Smooth muscle cell of the brain vasculature (primary cell): ENCODE results near the gene LSM14A.
"Not testable (repeated sequence)": the region's sequence is repeated elsewhere in the genome, so short reads cannot be mapped to it uniquely, and the experiment has no call there.

Experiments used
- DNase-seq: peaks from one replicate; pipeline ENCODE4 v3.0.0-alpha.2; 2012; ENCODE audit warnings: low read depth, low spot score

The LSM14A gene

DNA sequence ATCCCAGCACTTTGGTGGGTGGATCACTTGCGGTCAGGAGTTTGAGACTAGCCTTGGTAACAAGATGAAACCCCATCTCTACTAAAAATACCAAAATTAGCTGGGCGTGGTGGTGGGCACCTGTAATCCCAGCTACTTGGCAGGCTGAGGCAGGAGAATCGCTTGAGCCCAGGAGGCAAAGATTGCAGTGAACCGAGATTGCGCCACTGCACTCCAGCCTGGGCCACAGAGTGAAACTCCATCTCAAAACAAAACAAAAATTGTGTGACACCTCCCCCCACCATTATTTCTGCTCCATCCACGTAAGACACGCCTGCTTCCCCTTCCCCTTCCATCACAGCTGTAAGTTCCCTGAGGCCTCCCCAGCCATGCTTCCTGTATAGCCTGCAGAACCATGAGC lies 13.3 kb upstream of the LSM14A start:
- not testable (repeated sequence) for DNase-seq

DNA sequence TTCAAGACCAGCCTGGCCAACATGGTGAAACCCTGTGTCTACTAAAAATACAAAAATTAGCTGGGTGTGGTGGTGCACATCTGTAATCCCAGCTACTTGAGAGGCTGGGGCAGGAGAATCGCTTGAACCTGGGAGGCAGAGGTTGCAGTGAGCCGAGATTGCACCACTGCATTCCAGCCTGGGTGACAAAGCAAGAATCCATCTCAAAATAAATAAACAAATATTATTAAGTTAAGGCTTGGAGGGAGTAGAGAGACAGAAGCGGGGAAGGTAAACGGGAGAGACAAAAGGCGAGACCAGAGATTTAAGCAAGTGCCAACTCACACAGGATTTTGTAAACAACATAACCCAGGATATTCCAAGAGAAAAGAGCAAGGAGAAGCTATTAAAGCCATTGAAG lies 12.8 kb upstream of the LSM14A start:
- DNase-seq = not testable (repeated sequence)

DNA sequence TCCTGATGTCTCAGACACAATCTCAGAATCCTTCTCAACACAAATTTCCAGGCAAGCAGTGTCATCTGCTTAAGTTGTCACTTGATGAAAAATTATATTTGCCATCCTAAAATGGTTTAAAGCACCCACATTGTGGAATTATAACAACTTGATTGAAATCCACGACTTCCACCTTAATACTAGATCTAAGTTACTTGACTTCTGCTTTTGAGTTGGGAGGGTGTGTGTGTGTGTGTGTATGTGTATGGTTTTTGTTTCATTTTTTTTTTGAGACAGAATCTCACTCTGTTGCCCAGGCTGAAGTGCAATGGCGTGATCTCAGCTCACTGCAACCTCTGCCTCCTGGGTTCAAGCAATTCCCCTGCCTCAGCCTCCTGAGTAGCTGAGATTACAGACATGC lies 10.4 kb upstream of the LSM14A start:
- not testable (repeated sequence) for DNase-seq

DNA sequence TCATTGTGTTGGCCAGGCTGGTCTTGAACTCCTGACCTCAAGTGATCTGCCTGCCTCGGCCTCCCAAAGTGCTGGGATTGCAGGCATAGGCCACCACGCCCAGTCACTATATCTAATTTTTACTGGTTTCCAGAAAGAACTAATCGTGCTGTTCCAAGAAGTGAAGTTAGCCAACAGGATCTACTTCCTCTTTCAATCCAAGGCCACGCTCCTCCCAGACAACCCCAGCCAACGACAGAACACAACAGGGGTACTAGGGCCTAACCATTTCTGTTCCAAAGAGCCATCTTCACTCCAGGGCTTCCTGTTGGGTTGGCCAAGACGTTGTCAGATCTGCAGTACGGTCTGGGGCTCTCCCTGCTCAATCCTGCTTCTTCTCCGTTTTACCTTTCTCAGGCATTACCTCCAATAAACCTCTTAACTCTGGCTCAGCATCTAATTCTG lies 7.0 kb upstream of the LSM14A start:
- no peak for DNase-seq

DNA sequence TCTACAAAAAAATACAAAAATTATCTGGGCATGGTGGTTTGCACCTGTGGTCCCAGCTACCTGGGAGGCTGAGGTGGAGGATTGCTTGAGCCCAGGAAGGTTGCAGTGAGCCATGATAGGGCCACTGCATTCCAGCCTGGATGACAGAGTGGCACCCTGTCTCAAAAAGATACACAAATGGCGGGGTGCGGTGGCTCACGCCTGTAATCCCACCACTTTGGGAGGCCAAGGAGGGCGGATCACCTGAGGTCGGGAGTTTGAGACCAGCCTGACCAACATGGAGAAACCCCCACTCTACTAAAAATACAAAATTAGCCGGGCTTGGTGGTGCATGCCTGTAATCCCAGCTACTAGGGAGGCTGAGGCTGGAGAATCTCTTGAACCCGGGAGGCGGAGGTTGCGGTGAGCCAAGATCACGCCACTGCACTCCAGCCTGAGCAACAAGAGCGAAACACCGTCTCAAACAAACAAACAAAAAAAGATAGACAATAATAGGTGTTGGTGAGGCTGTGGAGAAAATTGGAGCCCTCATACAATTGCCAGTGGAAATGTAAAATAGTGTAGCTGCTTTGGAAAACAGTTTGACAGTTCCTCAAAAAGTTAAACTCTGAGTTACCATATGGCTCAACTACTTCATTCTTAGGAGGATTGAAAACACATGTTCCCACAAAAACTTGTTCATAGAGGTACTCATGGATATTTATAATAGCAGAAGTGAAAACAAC lies 2.7 kb upstream of the LSM14A start:
- not testable (repeated sequence) for DNase-seq

DNA sequence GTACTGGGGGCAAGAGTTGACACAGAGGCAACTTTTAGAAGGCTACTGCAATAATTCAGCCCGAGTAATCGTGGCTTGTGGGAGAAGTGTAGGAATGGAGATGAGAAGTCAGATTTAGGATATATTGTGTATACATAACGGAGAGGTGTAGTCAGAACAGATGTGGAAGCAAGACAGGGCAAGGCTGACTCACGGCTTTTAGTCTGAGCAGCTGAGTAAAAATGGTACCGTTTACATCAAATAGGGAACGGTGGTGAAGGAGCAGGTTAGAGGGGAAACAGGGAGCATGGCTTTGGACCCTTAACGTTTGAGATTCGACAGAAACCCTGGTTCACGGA lies 796 bp upstream of the LSM14A start:
- no peak for DNase-seq

DNA sequence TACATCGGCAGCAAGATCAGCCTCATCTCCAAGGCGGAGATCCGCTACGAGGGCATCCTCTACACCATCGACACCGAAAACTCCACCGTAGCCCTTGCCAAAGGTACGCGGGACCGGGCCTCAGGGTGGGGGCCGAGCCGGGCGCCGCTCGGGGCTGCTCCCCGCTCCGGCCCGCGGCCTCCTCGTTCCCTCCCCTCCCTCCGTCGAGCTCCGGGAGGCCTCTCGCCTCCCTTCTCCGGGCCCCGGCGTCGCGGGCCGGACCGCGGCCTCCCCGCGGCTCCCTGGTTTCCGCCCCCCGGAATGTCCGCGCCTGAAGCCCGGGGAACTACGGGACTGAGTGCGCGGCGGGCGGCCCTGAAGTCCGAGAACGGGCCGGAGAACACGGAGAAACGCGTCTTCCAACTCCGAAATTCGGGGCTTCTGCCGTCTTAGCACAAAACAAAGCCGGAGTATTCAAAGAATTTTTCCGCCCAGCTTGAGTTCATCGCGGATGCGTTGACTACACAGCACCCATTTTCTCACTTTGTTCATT lies 423 bp downstream of the LSM14A start:
- DNase-seq = peak; percentile 7

DNA sequence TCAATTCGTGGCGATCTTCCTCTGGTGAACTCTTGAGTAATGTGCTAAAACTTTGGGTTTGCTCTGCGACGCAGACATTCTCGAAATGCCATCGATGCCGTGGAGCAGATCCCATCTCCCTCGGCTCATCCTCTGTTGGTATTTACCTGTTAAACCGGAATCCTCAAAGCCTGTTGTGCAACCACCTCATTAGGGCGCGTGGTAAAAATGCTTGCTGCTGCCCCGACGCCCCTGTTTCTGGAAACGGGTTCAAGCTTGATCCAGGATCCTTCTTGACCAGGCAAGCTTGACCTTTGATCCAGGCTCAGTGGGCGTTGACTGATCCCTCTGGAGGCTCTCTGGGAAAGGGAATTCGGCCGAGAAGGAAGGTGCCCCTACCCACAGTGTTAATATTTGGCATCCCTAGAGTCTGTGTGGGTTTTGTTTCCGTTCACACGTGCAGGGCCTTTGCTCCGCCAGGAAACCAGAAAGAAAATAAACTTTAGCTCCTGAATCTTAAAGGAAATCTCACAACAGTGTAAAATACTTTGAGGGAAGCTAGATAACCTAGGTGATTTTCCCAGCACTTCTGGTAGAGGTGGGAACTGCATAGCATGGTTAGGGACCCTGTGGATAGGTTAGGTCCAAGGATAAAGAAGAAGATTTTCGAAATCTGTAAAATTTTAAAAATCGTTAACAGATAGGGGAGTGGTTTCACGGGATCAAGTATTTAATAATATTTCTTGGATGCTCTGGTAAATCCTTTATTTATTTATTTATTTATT lies 1.1 kb downstream of the LSM14A start:
- DNase-seq = no peak

DNA sequence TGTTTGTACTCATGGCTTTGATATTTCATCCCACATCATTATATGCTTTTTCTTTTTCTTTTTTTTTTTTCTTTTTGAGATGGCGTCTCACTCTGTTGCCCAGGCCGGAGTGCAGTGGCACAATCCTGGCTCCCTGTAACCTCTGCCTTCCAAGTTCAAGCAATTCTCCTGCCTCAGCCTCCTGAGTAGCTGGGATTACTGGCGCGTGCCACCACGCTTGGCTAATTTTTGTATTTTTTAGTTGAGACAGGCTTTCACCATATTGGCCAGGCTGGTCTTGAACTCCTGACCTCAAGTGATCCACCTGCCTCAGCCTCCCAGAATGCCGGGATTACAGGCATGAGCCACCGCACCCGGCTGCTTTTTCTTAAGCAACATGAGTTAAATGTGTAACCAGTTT lies 2.9 kb downstream of the LSM14A start:
- DNase-seq = not testable (repeated sequence)

DNA sequence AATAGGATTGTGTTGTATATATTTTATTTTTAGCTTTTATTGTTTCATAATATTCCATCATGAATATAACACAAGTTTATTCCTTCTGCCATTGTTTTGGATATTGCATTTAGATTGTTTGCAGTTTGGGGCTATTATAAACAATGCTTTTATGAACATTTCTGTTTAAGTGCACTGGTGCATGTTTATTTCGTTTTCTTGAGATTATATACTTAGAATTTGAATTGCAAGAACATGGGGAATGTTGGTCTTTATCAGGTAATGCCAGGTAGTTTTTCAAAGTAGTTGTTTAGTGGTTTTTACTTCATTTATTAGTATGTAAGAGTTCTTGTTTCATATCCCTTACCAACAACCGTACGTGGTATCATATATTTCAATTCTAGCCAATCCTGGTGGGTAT lies 4.3 kb downstream of the LSM14A start:
- no peak for DNase-seq

DNA sequence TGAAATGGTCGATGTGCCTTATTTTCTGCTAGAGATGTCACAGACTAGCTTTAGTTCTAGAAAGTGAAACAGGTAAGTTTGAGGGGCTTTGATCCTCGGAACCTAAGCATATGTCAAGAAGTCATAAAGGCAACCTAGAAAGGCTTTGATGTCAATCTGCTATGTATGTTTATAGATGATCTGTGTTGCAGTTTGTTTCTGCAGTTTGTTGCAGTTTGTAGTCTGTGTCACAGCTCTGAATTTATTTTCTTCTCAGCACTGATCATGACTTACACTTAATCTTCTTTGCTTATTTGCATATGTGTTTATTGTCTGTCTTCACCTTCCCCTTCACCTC lies 5.9 kb downstream of the LSM14A start:
- DNase-seq = no peak

DNA sequence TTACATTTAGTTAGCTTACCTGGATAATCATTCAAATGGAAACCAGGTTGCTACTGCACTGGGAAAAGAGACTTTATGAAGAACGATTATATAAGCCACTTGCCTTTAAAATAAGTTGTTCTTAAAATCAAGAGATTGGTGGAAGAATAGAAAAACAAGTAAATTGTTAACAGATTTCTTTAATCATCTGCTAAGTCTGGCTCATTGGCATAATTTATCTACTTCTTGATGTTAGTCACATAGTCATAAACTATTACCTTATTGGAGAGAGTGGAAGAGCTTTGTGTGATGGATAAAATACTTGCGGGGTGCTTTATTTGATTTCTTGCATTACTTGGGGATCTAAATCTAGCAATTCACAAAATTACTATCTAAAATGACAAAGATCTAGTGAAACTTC lies 6.8 kb downstream of the LSM14A start:
- no peak for DNase-seq

DNA sequence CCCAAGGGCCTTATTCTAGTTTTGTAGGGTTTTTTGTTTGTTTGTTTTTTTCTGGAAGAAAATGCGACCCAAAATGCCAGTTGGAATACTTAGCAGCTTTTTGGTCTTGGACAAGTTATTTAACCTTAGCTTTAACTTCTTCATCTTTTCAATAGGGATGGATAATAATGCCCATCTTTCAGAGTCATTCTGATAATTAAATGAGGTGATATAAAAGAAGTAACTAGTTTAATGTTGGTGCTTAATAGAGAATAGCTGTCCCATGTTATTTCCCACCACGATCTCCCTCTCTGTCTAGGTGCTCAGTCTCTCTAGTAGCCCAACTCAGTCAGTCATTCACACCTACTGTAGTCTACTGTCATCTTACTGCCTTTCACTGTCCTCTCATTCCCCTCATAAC lies 8.0 kb downstream of the LSM14A start:
- DNase-seq = no peak

DNA sequence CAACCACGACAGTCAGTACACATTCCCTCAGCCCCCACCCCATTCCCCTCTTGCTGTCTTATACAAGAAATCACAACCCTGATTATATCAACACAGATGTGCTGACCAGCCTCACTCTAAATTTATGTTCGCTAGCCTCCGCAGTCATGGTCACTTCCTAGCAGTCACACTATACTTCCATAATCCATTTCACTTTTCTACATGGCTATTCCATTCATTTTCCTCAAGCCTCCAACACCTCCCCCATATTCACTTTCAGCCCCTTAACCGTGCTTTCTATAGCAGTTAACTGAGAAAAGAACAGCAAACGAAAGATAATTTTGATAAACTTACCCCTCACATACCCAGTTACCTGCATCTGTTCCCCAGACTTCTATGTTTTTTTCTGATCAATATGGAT lies 8.4 kb downstream of the LSM14A start:
- no peak for DNase-seq

DNA sequence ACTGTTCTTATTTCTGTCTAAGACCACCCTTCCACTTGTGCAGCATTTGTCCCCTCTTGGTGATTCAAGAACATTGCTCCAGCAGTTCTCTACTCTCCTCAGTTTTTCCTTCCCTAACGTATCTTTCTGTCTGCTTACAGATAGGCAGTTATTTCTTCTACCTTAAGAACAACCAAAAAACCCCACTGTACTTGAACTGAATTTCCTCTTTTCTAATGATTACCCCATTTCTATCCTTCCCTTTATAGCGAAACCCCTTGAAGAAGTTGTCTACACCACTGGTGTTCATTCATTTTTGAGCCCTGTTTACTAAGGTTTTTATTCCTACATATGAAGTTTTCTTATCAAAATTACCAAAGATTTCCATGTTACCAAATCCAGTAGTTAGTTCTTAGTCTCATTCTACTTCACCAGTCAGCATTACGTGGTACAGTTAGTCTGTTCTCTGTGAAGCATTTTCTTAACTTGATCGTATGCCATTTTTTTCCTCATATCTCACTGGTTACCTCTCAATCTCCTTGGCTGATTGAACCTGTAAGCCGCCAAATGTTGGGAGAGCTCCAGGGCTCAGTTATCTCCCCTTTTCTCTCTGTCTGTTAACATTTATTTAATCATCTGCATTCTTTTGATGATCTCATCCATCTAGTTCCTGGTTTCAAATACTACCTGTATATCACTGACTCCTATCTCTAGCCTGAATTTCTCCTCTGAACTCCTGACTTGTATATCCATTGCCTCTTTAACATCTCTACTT lies 9.0 kb downstream of the LSM14A start:
- DNase-seq = no peak

DNA sequence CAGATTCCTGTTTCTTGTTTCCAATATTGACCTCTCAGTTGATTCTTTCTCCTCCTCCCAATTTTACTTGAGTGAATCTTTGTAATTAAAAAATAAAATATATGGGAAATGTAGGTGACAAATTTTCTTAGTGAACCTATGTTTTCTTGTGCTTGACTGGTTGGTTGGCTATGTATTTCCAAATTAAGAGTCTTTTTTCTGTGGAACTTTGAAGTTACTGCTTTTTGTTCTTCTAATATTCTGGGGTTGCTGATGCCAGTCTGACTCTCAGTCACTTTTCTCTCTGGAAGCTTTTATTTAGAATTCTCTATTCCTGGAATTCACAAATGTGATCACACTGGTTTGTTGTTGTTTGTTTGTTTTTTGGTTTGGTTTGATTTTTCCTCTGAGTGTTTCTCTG lies 9.8 kb downstream of the LSM14A start:
- no peak for DNase-seq

DNA sequence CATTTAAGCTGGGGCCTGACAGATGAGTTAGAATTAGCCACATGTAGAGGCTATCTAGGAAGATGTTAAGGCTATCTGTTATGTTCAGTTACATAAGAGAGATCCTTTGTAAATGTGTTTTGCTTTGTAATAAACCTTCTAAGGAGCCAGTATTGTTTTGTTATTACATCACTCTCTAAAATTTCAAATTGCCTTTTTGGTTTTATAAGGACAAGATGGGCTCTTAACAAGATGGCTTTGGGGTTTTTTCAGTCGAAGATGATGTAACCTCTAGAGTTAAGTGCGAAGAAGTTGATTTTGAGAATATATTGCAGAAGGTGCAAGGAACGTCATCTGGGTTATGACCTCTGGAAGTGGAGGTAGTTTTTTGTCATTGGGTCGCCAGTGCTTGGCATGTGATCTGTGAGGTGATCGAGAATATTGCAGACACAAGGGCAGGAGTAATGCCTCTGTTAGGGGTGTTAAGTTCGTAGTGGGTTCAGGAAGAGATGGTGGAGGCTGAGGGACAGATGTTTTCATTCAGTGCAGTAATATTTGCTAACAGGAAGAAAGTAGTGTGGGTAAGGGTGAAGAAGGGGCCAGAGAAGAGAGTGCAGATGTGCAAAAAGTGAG lies 12.7 kb downstream of the LSM14A start:
- DNase-seq = no peak

DNA sequence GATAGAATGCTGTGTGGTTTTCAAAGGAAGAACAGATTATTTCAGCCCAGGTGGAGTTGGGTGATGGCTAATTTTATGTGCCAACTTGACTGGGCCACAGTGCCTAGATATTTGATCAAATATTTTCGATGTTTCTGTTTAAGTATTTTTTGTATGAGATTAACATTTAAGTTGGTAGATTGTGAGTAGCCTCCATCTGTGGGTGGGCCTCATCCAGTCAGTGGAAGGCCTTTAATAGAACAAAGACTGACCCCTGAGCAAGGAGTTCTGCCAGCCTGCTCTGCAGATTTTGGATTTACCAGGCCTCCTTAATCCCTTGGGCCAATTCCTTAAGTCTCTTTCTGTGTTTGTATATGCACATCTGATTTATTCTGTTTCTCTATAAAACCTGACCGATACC lies 13.9 kb downstream of the LSM14A start:
- no peak for DNase-seq

DNA sequence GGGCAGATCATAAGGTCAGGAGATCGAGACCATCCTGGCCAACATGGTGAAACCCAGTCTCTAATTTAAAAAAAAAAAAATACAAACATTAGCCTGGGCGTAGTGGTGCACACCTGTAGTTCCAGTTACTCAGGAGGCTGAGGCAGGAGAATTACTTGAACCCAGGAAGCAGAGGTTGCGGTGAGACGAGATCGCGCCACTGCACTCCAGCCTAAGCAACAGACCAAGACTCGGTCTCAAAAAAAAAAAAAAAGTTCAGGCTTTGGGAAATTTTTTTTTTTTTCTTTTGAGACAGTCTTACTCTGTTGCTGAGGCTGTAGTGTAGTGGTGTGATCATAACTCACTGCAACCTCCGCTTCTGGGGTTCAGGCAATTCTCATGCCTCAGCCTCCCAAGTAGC lies 14.7 kb downstream of the LSM14A start:
- no peak for DNase-seq

DNA sequence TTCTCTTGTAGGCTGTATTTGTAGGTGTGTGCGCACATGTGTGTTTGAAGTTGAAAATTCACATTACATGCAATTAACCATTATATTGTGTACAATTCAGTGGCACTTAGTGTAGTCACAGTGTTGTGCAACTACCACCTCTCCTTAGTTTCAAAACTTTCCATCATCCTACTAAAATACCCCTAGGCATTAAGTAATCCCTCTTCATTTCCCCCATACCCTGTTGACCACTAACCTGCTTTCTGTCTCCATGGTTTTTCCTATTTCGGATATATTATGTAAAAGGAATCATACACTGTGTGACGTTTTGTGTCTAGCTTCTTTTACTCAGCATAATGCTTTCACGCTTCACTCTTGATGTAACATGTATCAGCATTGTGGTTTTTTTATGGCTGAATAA lies 16.1 kb downstream of the LSM14A start:
- no peak for DNase-seq

DNA sequence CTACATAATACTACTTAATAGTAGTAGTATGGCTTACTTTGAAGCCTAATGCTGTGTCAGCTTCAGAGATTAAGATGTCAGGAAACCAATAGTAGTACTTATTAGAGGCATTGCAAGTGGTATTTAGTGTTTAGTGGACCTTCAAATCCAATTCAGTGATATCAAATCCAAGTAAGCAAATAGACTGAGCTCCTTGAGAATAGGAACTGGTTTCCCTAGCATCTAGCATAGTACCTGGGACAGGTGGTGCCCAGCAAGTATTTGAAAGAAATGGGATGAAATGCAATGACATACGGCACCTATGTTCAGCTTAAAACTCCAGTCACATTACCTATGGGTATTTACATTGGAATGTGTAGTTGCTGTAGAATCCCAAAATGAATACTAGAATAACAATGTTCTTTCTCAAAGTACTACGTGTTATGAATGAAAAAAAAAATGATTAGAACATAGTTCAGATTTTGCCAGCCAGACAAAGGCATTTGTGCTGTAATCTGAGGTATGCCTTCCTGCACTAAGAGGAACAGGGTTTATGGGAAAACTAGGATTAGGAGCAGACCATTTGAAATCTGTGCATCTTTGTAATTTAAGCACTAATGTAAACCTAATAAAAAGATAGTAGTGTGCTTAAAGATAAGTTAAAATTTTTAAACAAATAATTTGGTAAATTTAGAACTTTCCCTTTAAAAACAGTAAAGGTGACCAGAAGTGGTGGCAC lies 17.1 kb downstream of the LSM14A start:
- DNase-seq = no peak
